Upper lobe of left lung (tissue), 6 donors: ENCODE results near the gene COPS6. TPM values are rescaled to one million over a fixed set of nuclear protein-coding genes. Genes with fewer than 3 reads are reported as not detected.

Experiments
- ATAC-seq, 2 donors: fragments of 200-7000 bp; cut with Tn5 transposase; one replicate each; pipeline ENCODE4 v1.9.1; 2022; ENCODE audit warnings: mild to moderate bottlenecking in 2 of 2, moderate library complexity in 2 of 2; ENCODE audit not compliant: low FRiP score in 2 of 2
- DNase-seq, 2 donors: peaks; one replicate each; pipeline ENCODE4 v3.0.0-alpha.2; 2019 to 2020
- H3K27ac ChIP-seq, 4 donors: fragments of 200-600 bp; sonication (generic); one replicate each; pipeline ENCODE4 v1.5.1; 2016 to 2019
- H3K27me3 ChIP-seq, 4 donors: fragments of 200-600 bp; sonication (generic); one replicate each; pipeline ENCODE4 v1.5.1; 2017 to 2019
- H3K36me3 ChIP-seq, 4 donors: fragments of 200-600 bp; sonication (generic); one replicate each; pipeline ENCODE4 v1.5.1; 2016 to 2019
- H3K4me1 ChIP-seq, 4 donors: fragments of 200-600 bp; sonication (generic); one replicate each; pipeline ENCODE4 v1.5.1; 2018 to 2019
- H3K4me3 ChIP-seq, 4 donors: fragments of 200-600 bp; sonication (generic); one replicate each; pipeline ENCODE4 v1.5.1; 2017 to 2019; ENCODE audit warnings: mild to moderate bottlenecking in 2 of 4, moderate library complexity in 1 of 4
- H3K9me3 ChIP-seq, 4 donors: fragments of 200-600 bp; sonication (generic); one replicate each; pipeline ENCODE4 v1.5.1; 2018 to 2019
- CTCF ChIP-seq, 6 experiments: fragments of 450-650 bp in 4 of 6; fragments of 200-600 bp in 2 of 6; sonication (generic) in 2 of 6; IDR thresholded peaks; one replicate each; pipeline ENCODE4 v1.5.1; 2016 to 2019; ENCODE audit warnings: antibody characterized with exemption in 6 of 6
- EP300 ChIP-seq, 4 donors: sonication (generic); formaldehyde crosslinking; IDR thresholded peaks; one replicate each; pipeline ENCODE4 v1.5.1; 2017; ENCODE audit warnings: antibody characterized with exemption in 4 of 4, control low read depth in 2 of 4
- POLR2A ChIP-seq, 4 donors: fragments of 450-650 bp; IDR thresholded peaks; one replicate each; pipeline ENCODE4 v1.5.1; 2016 to 2017; ENCODE audit warnings: antibody characterized with exemption in 4 of 4, mild to moderate bottlenecking in 2 of 4
- POLR2AphosphoS5 ChIP-seq, 2 donors: sonication (generic); formaldehyde crosslinking; IDR thresholded peaks; one replicate each; pipeline ENCODE4 v1.5.1; 2017; ENCODE audit warnings: antibody characterized with exemption in 2 of 2
- WGBS, 2 donors: methylation state at CpG; one replicate each; pipeline ENCODE4 v1.1.5; 2017 to 2018; 5-methylcytosine and 5-hydroxymethylcytosine counted together
- total RNA-seq, 6 donors: library from RNA; depleted of rRNA in 4 of 6; stranded (reverse); fragments of >200 nt in 4 of 6; gene quantifications; one replicate each; pipeline versions ENCODE4 v1.1.0 to v1.2.1, GENCODE V29; 2016 to 2021
- donor health status: DM: no; HTN: no; CAD: no; lungs with moderate emphysema.
- donor health status: DM: no; HTN: yes; CAD: no; lungs with severe emphysema.

The COPS6 gene
- total RNA-seq, 6 donors from 2014 or later: 23.4 to 217 (median 53.9) TPM

DNA sequence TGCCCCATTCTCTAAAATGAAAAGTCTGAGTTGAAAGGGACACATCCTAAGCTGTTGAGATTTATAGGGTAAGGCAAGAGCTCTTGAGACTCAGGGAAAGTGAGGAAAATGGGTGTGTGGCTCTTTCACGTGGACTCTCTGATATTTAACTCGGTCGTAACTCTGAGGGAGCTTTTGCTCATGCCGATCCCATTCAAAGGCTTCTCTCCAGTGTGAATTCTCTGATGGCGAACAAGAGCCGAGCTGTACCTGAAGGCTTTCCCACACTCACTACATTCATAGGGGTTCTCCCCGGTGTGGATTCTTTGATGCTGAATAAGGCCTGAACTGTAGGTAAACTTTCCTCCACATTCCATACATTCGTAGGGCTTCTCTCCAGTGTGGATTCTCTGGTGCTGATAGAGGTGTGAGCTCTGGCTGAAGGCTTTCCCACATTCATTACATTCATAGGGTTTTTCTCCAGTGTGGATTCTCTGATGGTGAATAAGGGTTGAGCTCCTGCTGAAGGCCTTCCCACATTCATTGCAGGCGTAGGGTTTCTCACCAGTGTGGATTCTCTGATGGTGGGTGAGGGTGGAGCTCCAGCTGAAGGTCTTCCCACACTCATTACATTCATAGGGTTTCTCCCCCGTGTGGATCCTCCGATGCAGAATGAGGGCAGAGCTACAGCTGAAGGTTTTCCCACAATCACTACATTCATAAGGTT is 17.6 kb upstream of the COPS6 start:
- DNase-seq (no peak), ATAC-seq (no peak)
- H3K4me3 ChIP-seq: no peak overlapping the region
- H3K4me1 ChIP-seq: peaks cover 0 to 3% (median under 1%) of the 10 kb centered on the region in 4 donors
- 95 to 96% methylated on average over 11 of the region's 11 CpGs for WGBS, 2 donors
- H3K36me3 ChIP-seq: peaks cover 49 to 82% (median 73%) of the 10 kb centered on the region in 4 donors
- H3K27me3 ChIP-seq: no peaks in the 10 kb centered on the region
- H3K9me3 ChIP-seq: peaks cover 22 to 28% (median 27%) of the 10 kb centered on the region in 4 donors
- no peak for TF ChIP-seq CTCF (IDR thresholded peaks at IDR 0.05)
- no peak for TF ChIP-seq EP300 (IDR thresholded peaks at IDR 0.05)
- no peak for TF ChIP-seq POLR2A (IDR thresholded peaks at IDR 0.05)
- TF ChIP-seq POLR2AphosphoS5 (IDR thresholded peaks at IDR 0.05): no peak
- no peak overlapping the region for H3K27ac ChIP-seq

DNA sequence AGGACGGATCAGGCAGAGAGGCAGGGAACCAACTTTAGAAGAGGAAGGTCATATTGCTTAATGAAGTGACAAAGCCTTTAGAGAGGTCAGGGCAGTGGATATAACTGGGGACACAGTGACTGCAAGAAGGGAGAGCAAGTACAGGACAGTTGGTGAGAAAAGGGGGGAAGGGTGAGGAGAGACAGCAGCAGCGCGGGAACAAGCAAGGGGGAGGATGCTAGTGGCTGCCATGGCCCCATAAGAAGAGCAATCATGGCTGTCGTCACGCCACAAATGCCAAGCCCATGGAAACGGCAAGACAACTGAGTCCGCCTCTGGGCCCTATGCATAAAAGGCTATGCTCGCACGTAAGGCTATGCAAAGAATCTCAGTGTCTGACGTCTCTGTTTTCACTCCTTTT is 16.3 kb upstream of the COPS6 start:
- H3K27me3 ChIP-seq: no peaks in the 10 kb centered on the region
- WGBS, 2 donors: 95 to 97% methylated on average over 10 of the region's 10 CpGs

GRCh38 chr7:100074841-100075240 is 13.9 kb upstream of the COPS6 start:
- no peak overlapping the region for H3K27ac ChIP-seq
- H3K27me3 ChIP-seq: no peaks in the 10 kb centered on the region
- TF ChIP-seq POLR2A (IDR thresholded peaks at IDR 0.05) (no peak), CTCF (IDR thresholded peaks at IDR 0.05) (no peak), POLR2AphosphoS5 (IDR thresholded peaks at IDR 0.05) (no peak), EP300 (IDR thresholded peaks at IDR 0.05) (no peak)
- peaks cover 57 to 98% (median 78%) of the 10 kb centered on the region in 4 donors for H3K36me3 ChIP-seq
- ATAC-seq (no peak), DNase-seq (no peak)
- 95% methylated on average over 7 of the region's 7 CpGs for WGBS, 2 donors
- H3K4me3 ChIP-seq: no peak overlapping the region
- H3K9me3 ChIP-seq: peaks cover 22 to 28% (median 27%) of the 10 kb centered on the region in 4 donors
- peaks cover 0 to 14% (median 5%) of the 10 kb centered on the region in 4 donors for H3K4me1 ChIP-seq

More for the DNA sequence above, 16.3 kb upstream of the COPS6 start:
- ATAC-seq: no peak
- Histone ChIP-seq H3K4me3 (no peak overlapping the region), H3K9me3 (peaks cover 22 to 28% (median 27%) of the 10 kb centered on the region in 4 donors), H3K27ac (no peak overlapping the region), H3K4me1 (no peaks in the 10 kb centered on the region), H3K36me3 (peaks cover 57 to 87% (median 84%) of the 10 kb centered on the region in 4 donors)
- TF ChIP-seq EP300 (IDR thresholded peaks at IDR 0.05) (no peak), POLR2A (IDR thresholded peaks at IDR 0.05) (no peak), CTCF (IDR thresholded peaks at IDR 0.05) (no peak)
- no peak for DNase-seq

DNA sequence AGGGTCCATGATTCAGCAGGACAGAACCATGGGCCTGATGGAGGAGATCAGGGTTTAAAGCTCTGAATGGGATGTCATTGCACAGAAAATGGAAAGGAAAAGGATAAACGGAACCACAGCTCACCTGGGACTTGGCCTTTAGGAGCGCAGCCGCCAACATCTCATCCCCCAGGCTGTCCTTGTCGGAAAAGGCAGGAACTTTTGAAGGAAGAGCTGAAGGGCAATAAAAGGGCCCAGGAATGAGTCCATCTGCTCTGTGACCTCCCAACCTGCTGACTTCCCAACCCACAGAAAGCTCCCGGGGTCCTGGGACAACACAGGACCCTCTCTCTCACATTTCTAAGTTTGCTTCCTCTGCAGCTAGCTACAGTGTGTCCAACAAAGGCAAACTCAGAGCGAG is 13.4 kb upstream of the COPS6 start:
- no peaks in the 10 kb centered on the region for H3K27me3 ChIP-seq
- H3K4me1 ChIP-seq: peaks cover 3 to 20% (median 11%) of the 10 kb centered on the region in 4 donors
- DNase-seq: no peak
- H3K27ac ChIP-seq: no peak overlapping the region
- TF ChIP-seq POLR2AphosphoS5 (IDR thresholded peaks at IDR 0.05): no peak
- TF ChIP-seq CTCF (IDR thresholded peaks at IDR 0.05): no peak
- no peak for TF ChIP-seq POLR2A (IDR thresholded peaks at IDR 0.05)
- 93 to 94% methylated on average over 5 to 6 of the region's 6 CpGs for WGBS, 2 donors
- H3K36me3 ChIP-seq: peaks cover 57 to 94% (median 72%) of the 10 kb centered on the region in 4 donors
- H3K9me3 ChIP-seq: peaks cover 18 to 26% (median 24%) of the 10 kb centered on the region in 4 donors
- no peak for ATAC-seq
- H3K4me3 ChIP-seq: no peak overlapping the region

- Histone ChIP-seq H3K27me3 (no peaks in the 10 kb centered on the region), H3K27ac (no peak overlapping the region), H3K9me3 (peaks cover 1 to 8% (median 6%) of the 10 kb centered on the region in 4 donors), H3K4me1 (peaks cover 12 to 32% (median 18%) of the 10 kb centered on the region in 4 donors), H3K36me3 (peaks cover 40 to 76% (median 54%) of the 10 kb centered on the region in 4 donors), H3K4me3 (no peak overlapping the region)
- ATAC-seq: no peak
- DNase-seq: no peak
- TF ChIP-seq CTCF (IDR thresholded peaks at IDR 0.05) (no peak), EP300 (IDR thresholded peaks at IDR 0.05) (no peak), POLR2AphosphoS5 (IDR thresholded peaks at IDR 0.05) (no peak), POLR2A (IDR thresholded peaks at IDR 0.05) (no peak)
- WGBS, 2 donors: 96 to 99% methylated on average over 4 of the region's 4 CpGs
Measured at GRCh38 chr7:100077205-100077604, 11.6 kb upstream of the COPS6 start.
